ENCODE measurements around the gene WAPL.

DNA sequence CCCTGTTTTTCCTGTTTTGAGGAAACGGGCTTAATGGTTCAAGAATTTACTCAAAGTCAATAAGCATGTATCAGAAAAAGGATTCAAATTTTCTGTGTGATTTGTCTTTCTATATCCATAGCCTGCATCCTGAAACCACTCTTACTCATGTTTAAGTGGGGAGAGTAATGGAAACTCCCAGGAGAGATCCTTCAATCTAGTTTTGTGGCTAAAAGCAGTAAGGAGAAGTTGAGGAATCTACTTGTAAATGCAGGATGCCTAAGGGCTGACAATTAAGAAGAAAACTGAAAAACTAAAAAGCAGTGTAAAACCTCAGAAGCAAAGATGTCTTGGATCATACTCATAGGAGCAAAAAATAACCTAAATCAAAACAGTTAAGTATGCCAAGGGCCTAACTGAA, 86.9 kb downstream of the WAPL start:
- TF ChIP-seq POLR2AphosphoS5 (IDR thresholded peaks at IDR 0.05) (no peak), EP300 (IDR thresholded peaks at IDR 0.05) (no peak)
